HG03280 (cell line): ENCODE data around the gene PDE8A.
"Not testable (repeated sequence)": the region's sequence is repeated elsewhere in the genome, so short reads cannot be mapped to it uniquely, and the experiment has no call there.

Experiments used
- ATAC-seq: cut with Tn5 transposase; IDR thresholded peaks from one replicate; pipeline ENCODE4 v1.9.1; 2021; ENCODE audit warnings: mild to moderate bottlenecking, moderate library complexity; ENCODE audit not compliant: unreplicated experiment

PDE8A gene

GRCh38 chr15:85164841-85165466 is 183.3 kb downstream of the PDE8A start:
- no peak for ATAC-seq

GRCh38 chr15:85167568-85167967 is 185.9 kb downstream of the PDE8A start:
- ATAC-seq: no peak

DNA sequence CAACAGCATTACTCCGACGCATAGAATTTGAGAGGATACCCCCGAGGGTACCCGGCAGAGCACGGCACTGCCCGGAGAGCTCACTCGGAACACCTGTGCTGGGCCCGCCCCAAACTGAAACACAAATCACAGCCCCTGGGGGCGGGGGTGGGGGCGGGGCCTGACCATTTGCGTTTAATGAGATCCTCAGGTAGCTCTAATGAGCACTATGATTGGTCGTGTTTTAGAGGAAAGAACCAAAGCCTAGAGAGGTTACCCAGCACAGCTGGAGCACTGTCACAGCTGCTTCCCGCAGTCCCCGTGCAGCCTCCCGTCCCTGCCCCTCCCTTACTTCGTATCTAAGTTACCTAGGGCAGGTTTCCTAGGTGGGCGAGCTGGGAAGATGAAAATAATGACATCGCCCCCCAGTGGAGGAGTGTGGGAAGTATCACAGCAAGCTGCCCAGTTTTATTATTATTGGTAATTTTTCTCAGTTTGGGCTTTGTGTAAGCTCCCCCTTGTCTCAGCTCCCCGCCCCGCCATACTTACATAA is 187.1 kb downstream of the PDE8A start:
- ATAC-seq: no peak

DNA sequence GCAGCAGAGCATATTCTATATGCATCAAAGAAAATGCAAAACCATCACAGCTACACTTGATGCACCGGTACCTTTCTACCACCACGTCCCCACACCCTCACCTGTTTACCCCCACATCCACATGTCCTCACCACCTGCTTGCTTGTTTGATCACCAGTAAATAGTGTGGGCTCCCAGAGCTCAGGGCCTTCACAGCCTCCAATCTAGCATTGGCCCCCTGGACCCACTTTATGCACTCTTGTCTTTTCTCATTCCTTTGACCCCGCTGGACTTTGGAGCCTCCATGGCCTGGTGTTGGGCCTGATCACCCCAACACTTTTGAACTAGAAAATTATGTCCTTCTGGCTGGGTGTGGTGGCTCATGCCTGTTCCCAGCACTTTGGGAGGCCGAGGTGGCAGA is 190.1 kb downstream of the PDE8A start:
- ATAC-seq: no peak

GRCh38 chr15:85172846-85173490 is 191.3 kb downstream of the PDE8A start:
- no peak for ATAC-seq

DNA sequence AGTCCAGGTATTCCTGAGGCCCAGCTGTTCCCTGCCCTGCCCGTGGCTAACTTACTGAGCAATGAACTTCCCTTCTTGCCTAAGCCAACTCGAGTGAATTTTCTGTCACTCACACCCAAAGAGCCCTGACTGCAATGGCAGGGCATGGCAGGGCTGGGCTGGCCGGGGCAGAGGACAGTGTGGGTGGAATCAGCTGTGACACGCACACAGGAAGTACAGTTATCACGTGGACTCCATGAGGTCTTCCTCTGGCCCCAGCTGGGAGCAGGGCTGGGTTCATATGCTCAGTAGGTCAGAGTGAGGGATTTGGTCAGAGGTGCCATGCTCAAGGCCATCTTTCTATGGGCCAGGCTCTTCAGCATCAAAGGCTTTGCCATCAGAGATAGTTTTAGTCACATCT is 192.0 kb downstream of the PDE8A start:
- not testable (repeated sequence) for ATAC-seq

- ATAC-seq: no peak
Observed at GRCh38 chr15:85174521-85174920, 192.9 kb downstream of the PDE8A start.

DNA sequence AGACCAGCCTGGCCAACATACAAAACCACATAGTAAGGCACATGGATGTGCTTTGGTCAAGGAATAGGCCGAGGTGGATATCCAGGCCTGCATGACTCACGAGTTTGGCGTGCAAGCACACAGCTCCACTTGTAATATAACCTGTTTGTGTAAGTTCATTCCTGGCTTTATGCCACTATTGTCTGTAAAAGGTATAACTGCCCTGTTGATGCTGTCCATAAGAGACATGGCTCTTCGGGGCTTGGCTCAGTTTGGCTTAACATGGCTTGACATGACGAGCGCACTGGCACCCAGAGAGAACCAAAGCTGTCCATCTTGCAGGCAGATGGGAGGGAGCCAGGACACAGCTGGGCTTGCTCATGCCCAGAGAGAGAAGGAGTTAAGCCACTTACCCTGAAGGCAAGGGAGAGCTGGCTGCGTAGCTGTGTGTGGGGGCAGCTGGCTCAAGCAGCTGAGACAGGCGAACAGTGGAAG is 195.4 kb downstream of the PDE8A start:
- ATAC-seq: not testable (repeated sequence)

GRCh38 chr15:85178308-85178707 is 196.7 kb downstream of the PDE8A start:
- ATAC-seq: no peak

- ATAC-seq: no peak
Observed at GRCh38 chr15:85179700-85180099, 198.0 kb downstream of the PDE8A start.

- ATAC-seq: not testable (repeated sequence)
Observed at GRCh38 chr15:85185350-85185749, 203.7 kb downstream of the PDE8A start.

GRCh38 chr15:85188171-85188577 is 206.5 kb downstream of the PDE8A start:
- not testable (repeated sequence) for ATAC-seq
